IPS-NIHi11 (cell line): Measurements from ENCODE around the gene TRANK1.
"Not testable (repeated sequence)": the region's sequence is repeated elsewhere in the genome, so short reads cannot be mapped to it uniquely, and the experiment has no call there.

Experiments
- DNase-seq: peaks from one replicate; pipeline ENCODE4 v3.0.0; 2012; ENCODE audit warnings: mixed read lengths, low spot score

The TRANK1 gene

DNA sequence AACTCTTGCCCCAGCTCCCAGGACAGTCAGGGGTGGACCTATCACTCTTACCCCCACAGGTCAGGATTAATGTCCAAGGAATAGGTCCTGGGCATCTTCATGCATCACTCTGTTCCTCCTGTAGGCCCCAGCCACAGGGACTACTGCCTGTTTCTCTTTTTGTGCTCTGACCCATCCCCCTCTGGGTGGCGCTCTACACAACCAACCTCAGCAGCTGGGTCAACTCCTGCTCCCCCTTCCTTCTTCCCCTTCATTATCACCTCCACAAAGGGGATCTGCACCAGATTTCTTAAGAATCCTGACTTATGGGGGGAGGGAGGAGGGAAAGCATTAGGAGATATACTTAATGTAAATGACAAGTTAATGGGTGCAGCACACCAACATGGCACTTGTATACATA lies 12.2 kb upstream of the TRANK1 start:
- DNase-seq = peak; percentile 36

- DNase-seq = no peak
These were observed 11.3 kb upstream of the TRANK1 start for GRCh38 chr3:36956155-36956554.

DNA sequence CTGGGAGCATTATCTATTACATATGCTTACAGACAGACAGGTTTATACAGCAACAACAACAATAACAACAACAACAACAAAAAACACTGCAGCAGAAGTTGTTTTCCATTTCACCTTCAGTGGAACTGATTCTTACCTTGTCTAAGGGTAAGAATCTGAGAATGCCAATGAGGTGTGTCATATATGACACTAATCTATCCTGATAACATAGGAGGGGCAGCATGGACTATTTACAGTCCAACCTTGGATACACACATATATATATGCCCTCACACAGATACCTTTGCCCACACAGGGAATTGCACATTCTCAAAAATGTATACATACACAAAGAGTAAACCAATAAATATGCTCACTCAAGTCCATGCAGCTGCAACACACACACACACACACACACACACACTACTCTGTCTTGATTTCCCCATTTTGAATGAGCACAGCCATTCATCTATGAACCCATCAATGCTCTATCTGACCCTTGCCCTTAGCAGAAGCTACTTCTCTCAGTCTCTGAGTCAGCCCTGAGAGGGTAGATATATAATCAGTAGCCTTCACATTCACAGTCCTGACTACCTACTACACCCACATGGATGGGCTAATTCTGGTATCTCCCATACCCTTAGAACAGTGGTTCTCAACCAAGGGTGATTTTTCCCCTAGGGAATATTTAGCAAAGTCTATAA lies 9.7 kb upstream of the TRANK1 start:
- no peak for DNase-seq

GRCh38 chr3:36947814-36948213 lies 3.0 kb upstream of the TRANK1 start:
- not testable (repeated sequence) for DNase-seq

GRCh38 chr3:36945333-36945980 lies 603 bp upstream of the TRANK1 start:
- no peak for DNase-seq

- peak; percentile 81 for DNase-seq
These were observed 728 bp downstream of the TRANK1 start for GRCh38 chr3:36944012-36944640.

DNA sequence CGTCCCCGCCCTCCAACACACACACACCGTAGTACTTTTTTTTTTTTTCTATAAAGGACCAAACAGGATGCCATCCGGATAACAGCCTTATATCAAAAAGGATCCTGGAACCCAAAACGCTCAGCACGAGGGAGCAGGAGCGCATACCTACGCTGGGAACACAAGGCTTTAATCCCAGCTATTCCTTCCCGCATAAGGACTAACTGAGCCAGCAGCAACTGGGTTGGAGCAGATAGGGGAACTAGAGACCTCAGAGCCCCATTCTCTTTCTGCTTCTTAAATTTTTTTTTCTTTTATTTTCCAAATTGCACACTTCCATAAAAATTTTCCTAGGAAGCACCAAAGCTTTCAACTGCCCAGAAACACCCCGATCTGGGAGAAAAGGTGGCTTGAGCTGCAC lies 1.3 kb downstream of the TRANK1 start:
- DNase-seq = no peak

- DNase-seq = no peak
These were observed 2.1 kb downstream of the TRANK1 start for GRCh38 chr3:36942638-36943248.

GRCh38 chr3:36941658-36942057 lies 3.2 kb downstream of the TRANK1 start:
- no peak for DNase-seq

DNA sequence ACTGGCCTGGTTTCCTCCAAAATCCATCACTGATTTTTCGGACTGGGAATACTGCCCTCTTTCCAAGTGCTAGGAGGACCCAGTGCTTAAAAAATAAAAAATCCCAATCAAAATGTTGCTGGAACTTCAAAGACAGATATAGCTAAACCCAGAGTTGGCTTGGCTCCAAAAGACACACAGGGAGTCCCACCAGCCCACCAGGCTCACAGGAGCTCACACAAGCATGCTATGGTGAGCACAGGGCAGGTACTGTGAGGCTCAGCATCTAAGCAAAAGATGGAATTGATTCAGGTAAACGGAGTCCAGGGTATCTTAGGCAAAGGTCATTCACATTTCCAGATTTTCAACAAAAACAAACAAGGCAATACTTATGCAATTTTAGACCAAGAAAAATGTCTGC lies 3.7 kb downstream of the TRANK1 start:
- no peak for DNase-seq

GRCh38 chr3:36937492-36937891 lies 7.4 kb downstream of the TRANK1 start:
- DNase-seq = no peak

GRCh38 chr3:36933540-36934296 lies 11.1 kb downstream of the TRANK1 start:
- no peak for DNase-seq

DNA sequence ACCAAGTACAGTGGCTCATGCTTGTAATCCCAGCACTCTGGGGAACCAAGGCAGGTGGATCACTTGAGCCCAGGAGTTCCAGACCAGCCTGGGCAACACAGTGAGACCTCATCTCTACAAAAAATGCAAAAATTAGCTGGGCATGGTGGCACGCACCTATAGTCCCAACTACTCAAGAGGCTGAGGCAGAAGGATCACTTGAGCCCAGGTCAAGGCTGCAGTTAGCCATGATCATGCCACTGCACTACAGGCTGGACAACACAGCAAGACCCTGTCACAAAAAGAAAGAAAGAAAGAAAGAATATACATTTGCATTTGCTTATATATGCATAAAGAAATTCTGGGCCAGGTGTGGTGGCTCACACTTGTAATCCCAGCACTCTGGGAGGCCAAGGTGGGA lies 13.4 kb downstream of the TRANK1 start:
- not testable (repeated sequence) for DNase-seq

DNA sequence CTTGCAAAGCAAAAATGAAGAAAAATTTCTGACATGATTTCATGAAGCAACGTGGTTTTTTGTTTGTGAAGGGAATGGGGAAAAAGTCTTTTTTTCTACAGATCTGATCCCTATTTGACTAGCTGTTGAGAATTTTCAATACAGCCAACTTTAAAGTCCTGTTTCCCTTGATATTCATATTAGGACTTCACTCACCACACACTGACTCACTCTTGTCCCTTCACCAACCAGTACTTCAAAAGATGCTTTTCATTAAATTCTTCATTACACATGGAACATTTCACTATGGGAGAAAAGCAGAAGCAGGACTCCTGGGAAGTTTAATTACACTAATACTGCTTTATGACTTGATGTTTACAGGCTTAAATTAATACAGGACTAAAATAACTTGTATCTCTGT lies 16.6 kb downstream of the TRANK1 start:
- DNase-seq = no peak

DNA sequence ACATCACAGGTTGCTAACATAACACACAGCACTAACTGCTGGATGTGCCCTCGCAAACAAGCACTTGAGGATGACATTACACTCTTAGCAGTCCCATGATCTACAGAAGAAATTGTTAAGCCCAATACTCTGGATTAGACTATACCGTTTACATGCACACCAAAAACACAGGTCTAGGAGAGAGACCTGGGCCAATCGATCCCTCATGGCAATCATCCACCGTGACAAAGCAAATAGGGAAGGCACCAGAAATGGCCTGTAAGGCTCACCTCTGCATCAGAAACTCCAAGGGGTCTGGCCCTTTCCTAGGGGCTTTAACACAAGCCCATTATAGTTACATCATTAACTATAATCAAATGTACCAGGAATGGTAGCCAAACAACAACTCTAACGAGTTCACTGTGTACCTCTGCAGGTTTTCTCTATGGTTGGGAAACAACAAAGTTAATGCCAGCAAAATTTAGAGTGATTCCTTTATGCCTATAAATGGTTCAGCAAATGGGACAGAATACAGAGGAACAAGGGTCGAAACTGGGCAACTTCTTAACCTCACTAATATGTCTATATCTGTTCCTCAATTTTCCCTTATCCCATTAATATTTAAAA lies 18.5 kb downstream of the TRANK1 start:
- no peak for DNase-seq

- no peak for DNase-seq
These were observed 19.9 kb downstream of the TRANK1 start for GRCh38 chr3:36924744-36925521.

- DNase-seq = no peak
These were observed 20.7 kb downstream of the TRANK1 start for GRCh38 chr3:36923981-36924743.

DNA sequence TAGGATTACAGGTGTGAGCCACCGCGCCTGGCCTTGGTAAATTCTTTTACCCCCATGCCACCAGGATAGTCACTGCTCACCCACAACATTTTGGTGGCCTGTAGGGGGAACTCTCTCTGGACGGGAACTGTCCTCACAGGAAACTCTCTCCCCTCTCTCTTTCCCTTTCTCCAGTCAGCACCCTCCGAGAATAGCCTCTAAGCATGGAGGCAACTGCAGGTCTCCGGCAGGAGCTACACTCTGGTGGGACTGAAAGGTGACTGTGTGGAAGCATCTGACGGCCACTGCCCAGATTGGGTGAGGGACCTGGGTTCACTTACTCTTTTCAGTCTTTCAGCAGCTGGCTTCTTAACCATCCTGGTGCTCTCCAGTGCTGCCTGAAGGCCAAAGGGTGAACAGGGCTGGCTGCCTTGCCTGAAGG lies 21.3 kb downstream of the TRANK1 start:
- peak; percentile 40 for DNase-seq

DNA sequence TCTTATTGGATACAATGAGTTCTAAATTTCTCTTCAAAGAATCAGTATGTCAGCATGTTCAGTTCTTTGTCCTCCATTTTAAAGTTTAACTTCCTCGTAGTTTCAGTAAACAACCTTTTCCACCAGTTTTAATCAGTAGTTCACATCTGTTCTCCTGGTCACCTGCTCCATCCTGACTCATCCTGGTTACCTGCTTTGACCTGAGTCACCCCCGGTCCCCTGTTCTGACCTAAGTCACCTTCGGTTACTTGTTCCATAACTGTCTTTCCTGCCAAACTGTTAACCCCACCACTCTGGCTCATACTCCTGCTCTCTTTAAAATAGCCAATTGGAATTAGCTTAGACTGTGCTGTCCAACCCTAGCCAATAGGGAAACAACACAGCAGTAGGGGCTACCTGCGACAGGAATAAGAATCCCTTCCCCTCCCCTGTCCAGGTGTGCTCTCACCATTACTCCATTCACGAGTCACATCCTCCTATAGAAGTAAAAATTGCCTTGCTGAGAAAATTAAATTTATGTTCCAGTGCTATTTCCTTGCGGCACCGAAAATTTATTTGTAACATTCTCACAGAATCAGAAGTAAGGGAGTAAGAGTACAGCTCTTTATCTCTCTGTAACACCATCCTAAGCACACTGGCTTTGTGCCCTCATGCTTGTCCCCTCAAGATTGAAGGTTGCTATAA lies 23.8 kb downstream of the TRANK1 start:
- DNase-seq = no peak
